ENCODE measurements around the gene IGFL2. TPM values are rescaled to one million over a fixed set of nuclear protein-coding genes. Genes with fewer than 3 reads are reported as not detected.

Gene IGFL2
- 0.50 to 1.3 TPM (median 0.73 TPM) in 5 replicates for total RNA-seq (2022; extraction: Qiagen RNA extraction; ENCODE audit: low read depth)

GRCh38 chr19:46147791-46148288, at the start of gene IGFL2:
Gene IGFL2, plus strand, starts transcription at chr19:46148238. Its CDS starts 41 bp downstream, at chr19:46148279.

GRCh38 chr19:46124638-46125115, 23.4 kb upstream of the IGFL2 start, which contains the start of gene IGFL3:
Gene IGFL3, minus strand, starts transcription at chr19:46124688. Its CDS starts 39 bp downstream, at chr19:46124649.

Other genes starting within 250 kb of the IGFL2 start
- gene MYPOP, start 245.6 kb upstream of the IGFL2 start, total RNA-seq (2022; extraction: Qiagen RNA extraction; ENCODE audit: low read depth), result 5.9 to 11.8 TPM (median 10.4 TPM) in 5 replicates
- gene NANOS2, start 233.5 kb upstream of the IGFL2 start, total RNA-seq (2022; extraction: Qiagen RNA extraction; ENCODE audit: low read depth), result not detected in 5 replicates
- gene NOVA2, start 174.4 kb upstream of the IGFL2 start, total RNA-seq (2022; extraction: Qiagen RNA extraction; ENCODE audit: low read depth), result 0.21 to 0.38 TPM (median 0.29 TPM) in 5 replicates
- 2.6 to 6.1 TPM (median 4.8 TPM) in 5 replicates for gene CCDC61, start 152.8 kb upstream of the IGFL2 start, total RNA-seq (2022; extraction: Qiagen RNA extraction; ENCODE audit: low read depth)
- not detected in 5 replicates for gene PGLYRP1, start 125.2 kb upstream of the IGFL2 start, total RNA-seq (2022; extraction: Qiagen RNA extraction; ENCODE audit: low read depth)
- 0.24 to 0.65 TPM (median 0.39 TPM) in 5 replicates for gene IGFL4, start 107.2 kb upstream of the IGFL2 start, total RNA-seq (2022; extraction: Qiagen RNA extraction; ENCODE audit: low read depth)
- gene IGFL3, start 23.6 kb upstream of the IGFL2 start, total RNA-seq (2022; extraction: Qiagen RNA extraction; ENCODE audit: low read depth), result not detected in 5 replicates
- gene IGFL1, start 81.5 kb downstream of the IGFL2 start, total RNA-seq (2022; extraction: Qiagen RNA extraction; ENCODE audit: low read depth), result 1.3 to 3.8 TPM (median 2.4 TPM) in 5 replicates
- not detected in 5 replicates for gene HIF3A, start 148.8 kb downstream of the IGFL2 start, total RNA-seq (2022; extraction: Qiagen RNA extraction; ENCODE audit: low read depth)
- gene PPP5C, start 198.8 kb downstream of the IGFL2 start, total RNA-seq (2022; extraction: Qiagen RNA extraction; ENCODE audit: low read depth), result 72.5 to 93.3 TPM (median 90.0 TPM) in 5 replicates

Measured in A549 treated with ZK216348 at 1 μM for 4 hours (cell line).